Measurements from ENCODE around the gene HPCAL1.

Gene HPCAL1

DNA sequence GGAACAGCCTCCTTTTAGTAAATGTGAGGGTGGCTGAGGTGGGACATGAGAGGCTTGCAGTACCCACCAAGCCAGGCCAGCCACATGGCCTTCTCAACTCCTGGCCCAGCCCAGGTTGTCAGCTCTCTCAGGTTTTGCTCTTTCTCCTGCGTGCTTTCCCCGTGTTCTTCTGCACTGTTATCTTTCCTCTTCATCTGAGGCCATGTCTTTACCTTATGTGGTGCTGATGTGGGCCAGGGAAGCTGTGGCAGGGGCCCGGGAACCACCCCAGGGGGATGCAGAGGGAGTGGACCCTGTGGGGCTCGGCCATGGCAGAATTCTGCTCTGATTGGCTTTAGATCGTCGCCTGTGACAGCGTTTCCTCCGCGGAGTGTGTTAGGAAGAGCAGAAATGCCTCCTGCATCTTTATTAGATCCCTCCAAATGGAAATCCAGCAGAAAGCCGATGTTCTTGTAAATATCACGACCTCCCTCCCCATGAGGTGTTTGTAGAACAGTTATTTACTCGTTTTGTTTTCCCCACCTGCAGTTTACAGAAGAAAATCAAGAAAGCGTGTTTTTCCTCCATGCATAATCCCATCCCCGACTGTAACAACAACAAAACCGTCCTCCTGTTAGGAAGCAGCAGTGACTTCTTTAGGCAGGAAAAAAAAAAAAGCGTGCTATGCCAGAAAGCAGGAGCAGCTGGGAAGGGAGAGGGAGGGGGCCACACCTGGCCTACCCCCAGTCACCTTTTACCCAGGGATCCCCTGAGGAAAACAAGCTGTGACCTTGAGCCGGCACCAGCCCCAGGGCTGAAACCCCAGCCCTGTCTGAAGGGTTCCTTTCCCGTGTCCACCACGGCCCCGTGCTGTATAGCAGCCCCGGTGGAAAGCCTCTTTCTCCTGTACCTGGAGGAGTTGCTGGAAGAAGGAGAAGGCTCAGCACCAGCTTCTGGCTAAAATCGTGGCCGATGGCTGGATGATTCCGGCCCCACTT lies 54.8 kb downstream of the HPCAL1 start:
- DNase-seq, result no peak

DNA sequence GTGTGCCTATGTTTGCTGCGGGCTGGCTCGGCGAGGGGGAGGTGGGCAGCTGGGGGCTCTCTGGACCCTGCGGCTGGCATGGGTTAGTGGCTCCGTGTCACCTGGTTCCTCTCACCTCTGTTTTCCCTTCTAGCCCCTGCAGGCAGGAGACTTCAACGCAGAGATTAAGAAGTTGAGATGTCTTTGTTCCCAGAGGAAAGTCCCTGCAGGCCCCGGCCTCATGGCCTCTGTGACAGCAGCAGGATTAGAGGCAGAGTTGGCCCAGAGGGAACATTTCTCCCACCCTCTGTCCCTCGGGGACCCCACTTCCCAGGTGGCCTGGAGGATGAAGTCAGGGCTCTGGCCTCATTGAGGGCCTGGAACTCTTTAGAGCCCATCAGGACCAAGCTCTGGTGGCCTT lies 56.5 kb downstream of the HPCAL1 start:
- no peak for DNase-seq

DNA sequence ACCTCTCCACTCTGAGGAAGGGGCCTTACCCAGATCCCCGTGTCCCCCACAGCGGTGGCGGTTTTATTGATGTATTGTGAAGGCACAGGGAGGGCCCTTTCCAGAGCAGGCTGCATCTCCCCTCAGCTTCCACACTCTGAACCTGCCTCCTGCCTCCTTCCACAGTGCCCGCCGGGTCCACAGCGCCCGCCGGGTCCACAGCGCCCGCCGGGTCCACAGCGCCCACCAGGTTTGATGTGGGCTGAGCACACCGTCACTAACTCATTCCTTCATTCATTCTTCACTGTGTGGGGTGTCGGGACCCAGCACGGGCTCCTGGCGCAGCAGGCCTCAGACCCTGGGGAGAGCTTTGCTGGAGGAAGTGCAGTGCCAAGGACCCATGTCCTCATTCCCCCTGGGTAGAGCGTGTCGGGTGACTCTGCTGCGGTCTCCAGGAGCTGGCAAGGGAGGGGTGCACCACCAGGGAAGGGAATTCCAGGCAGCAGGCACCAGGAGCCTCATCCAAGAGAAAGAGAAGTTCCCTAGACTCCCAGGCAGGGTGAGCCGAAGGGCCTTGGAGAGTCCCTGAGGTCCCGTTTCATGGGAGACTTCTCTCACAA lies 57.1 kb downstream of the HPCAL1 start:
- no peak for DNase-seq

DNA sequence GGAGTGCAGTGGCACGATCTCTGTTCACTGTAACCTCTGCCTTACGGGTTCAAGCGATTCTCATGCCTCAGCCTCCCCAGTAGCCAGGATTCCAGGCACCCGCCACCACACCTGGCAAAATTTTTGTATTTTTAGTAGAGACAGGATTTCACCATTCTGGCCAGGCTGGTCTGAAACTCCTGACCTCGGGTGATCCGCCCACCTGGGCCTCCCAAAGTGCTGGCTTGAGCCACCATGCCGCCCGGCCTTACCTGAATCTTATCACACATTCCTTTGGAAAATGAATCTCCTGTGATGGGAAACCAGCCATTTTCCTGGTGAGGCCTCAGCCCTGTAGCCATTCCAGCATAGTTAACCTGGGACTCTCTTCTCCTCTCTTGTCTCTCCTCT lies 57.8 kb downstream of the HPCAL1 start:
- DNase-seq, result no peak

DNA sequence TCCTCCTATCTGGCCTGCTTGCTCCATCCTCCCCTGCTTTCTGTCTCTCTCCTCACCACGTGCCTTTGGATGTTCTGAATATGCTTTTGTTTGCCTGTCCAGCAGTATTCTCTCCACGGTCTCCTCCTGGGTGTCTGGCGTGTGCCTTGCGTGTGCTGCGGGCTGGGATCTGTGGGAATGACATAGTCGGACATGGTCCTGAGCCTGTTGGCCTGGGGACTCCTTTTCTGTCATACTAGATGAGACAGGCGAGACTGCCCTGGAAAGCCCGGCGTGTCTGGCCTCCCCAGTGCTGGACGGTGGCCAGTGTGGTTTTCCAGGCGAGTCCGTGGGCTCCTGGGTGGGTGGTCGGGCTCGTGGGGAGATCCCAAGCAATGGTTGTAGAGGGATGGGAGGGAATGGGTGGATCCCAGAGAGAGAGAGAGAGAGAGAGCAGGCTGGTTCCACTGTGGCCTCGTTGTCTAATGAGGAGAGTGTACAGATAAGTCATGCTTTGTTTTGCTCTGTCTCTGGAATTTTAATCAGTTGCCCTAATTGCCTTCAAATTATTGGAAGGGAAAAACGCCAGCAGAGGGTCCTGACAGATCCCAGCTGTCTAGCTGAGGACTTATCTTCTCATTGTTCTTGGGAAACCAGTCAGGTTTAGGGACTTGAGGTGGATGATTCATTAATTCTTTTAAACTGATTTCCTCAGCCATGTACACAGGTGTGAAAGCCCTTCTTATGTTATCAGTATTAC lies 58.3 kb downstream of the HPCAL1 start:
- DNase-seq, result no peak

DNA sequence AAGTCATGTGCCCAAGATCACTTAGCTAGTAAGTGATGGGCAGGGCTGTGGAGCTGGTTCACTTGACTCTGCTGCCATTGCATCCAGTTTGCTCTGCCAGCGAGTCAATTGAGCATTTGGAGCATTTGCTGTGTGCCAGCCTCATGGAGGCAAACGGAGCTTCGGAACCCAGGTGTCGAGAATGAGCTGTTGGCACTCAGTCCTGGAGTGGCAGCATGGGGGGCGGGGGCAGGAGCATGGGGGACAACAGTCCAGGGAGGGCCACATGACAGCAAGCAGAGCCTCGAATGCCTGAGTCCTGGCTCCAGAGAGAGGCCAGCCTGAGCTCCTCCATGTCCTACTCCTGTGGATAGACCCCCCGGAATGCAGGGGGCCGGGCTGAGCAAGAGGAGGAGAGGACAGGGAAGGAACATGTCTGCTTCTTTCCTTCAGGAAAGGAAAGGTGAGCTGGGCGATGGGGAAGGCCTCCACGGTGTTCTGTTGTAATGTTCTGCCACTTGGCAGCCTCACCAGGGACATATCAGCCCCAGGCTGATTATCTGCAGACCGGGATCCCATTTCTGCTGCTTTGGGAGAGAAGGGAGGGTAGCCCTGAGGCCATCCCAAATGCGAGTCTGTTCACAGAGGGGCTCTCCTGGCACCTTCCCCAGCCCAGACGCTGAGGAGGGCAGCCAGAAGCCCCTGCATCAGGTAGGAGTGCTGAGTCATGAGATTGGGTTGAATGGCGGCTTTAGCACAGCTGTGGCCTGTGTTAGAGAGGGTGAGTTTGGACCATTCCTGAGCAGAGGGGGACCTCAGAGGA lies 59.6 kb downstream of the HPCAL1 start:
- no peak for DNase-seq

DNA sequence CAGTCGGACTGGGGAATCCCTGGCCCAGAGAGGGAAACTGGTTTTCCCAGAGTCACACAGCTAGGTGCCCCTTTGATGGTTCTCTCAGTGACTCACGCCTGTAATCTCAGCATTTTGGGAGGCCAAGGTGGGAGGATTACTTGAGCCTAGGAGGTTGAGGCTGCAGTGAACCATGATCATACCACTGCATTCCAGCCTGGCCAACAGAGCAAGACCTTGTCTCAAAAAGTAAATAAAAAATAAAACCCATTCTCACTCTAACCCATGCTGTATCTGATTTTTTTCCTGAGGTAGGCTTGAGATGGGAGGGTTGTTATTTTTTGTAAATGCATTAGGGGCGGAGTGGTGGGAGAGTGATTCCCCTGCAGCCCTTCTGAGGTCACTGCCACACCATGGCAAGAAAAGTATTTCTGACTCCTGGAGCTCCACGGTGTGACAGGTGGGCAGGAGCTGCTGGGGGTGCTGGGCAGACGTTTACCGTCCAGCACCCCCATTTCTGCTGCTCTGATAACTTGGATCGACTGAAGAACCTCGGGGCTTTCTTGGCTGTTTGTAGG lies 60.3 kb downstream of the HPCAL1 start:
- no peak for DNase-seq

DNA sequence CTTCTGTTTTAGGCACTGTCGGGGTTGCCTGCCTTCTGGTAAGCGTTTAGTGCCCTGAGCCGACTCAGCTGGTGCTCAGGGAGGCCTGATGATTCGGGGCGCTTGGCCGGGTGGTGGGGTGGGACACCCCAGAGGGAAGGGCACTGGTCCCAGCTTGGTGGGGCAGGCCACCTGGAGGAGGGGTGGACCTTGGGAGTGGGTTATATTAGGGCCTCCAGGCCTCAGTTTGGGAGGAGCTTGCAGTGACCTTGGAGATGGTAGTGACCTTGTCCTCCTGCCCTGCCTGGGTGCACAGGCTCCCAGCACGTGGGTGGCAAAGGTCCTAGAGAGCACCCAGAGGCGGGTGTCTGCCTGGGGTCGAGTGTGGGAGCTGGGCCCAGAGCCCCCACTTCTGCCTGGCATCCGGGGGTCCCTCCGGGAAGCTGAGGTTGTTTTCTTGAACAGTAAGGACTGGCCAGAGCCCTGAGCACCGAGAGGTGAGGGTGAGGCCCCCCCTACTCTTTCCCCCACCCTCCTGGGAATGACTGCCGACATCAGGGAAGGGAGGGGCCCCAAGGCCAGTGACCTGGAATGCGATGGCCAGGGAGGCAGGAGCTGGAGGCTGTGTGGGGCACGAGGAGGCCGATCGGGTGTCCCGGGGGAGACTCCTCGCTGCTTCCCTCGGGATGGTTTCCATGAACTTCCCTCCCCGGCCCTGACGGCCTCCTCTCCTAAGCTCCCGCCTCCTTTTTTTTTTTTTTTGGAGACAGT lies 61.3 kb downstream of the HPCAL1 start:
- no peak for DNase-seq

DNA sequence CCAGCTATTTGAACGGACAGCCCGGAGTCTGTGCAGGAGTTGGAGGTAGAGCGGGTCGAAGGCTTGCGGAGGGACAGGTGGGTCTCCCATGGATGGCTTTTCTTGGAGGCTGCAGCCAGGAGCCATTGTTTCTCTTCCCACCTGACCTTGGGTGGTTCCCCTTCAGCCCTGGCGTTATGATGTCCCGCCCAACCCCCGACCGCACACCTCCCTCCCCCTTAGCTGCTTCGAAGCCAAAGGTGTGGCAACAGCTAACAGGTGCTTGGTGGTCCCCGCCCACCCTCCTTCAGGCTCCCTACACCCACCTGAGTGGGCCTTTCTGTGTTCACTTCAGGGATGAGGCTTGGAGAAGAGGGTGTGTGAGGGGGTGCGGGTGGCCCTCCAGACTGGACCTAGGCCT lies 62.7 kb downstream of the HPCAL1 start:
- no peak for DNase-seq

DNA sequence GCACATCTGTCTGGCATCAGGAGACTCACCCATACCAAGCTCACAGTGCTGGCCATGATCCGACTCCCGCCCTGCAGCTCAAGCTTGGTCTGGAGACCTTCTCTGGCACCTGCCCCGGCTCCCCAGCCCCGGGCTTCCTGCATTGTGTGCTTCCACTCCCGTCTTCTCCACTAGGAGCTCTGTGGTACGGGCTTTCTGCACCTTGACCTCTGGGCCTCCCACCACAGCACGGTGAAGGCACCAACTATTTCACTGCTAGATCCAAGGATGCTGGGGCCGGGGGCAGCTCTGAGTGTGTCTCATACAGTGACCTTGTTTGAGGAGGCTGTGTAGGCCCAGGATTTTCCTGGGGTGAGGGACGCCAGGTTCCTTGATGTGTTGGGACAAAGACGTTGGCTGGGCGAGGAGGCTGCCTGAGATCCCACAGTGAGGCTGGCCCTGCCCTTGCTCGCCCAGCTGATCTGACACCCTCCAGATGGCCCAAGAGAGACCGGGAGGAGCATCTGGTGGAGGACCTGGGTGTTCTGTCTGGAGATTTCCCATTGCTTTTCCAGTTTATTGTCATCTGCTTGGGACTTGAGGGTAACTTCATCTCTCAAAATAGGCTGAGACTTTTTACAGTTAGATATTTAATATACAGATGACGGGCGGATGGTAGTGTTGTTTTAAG lies 64.0 kb downstream of the HPCAL1 start:
- DNase-seq, result no peak

DNA sequence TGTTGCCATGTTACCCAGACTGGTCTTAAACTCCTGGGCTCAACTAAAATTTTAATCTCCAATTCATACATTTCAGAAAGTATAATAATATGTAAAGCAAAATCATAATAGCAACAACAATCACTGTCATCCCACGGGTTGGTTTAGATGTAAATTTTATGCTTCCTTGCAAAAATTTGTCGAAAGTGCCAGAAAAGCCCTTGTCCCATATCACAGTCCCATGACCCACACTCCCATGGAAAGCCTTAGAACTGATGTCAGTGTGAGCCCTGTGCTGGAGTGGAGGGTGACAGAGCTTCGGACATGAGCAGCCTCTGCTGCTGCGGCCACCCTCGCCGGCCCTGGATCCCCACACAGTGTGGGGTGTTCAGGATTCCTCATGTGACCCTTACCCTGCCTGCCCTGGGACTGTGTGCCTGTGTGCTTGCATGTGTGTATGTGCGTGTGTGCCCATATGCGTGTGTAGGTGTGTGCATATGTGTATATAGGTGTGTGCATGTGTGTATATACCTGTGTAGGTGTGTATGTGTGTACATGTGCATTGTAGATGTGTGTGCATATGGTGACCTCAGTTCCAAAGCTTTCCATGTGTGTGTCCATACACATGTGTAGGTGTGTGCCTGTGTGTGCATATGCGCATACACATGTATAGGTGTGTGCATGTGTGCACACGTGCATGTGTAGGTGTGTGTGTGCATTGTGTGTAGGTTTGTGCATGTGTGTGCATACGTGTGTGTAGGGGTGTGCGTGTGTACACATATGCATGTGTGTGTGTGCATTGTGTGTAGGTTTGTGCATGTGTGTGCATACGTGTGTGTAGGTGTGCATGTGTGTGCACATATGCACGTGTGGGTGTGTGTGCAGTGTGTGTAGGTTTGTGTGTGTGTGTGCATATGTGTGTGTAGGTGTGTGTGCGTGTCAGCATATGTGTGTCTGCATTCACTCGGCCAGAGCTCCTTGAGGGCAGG lies 65.1 kb downstream of the HPCAL1 start:
- DNase-seq, result no peak

DNA sequence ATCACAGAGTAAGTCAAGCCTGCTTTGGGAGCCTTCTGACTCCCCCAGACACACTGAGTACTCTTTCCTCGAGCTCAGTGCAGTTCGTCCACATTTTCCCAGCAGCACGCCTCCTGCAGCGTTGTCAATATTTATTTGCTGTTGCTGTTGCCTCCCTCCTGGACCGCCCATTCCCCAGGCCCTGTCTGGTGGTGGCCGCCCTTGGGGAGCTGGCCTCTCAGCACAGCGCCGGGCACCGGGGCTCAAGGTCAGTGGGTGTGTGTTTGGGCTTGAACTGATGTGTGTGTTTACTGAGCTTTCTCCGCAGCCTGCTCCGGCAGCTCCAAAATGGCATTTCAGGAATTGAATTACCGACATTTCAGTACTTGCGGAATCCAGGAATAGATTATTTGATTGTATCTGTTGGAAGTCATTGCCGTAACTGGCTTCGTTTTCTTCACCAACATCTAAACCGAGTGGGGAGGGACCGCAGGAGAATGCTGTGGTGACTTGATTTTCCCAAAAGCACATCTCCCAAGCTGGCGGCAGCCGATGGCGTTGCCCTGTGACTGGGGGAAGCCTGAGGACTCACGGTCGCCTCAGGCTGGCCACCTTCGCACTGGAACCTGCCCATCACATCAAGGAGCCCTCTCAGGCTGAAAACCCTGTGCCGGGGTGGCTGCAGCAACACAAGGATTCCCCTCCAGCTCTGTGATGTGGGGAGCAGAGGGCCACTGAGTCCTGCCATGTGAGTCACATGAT lies 66.0 kb downstream of the HPCAL1 start:
- no peak for DNase-seq

DNA sequence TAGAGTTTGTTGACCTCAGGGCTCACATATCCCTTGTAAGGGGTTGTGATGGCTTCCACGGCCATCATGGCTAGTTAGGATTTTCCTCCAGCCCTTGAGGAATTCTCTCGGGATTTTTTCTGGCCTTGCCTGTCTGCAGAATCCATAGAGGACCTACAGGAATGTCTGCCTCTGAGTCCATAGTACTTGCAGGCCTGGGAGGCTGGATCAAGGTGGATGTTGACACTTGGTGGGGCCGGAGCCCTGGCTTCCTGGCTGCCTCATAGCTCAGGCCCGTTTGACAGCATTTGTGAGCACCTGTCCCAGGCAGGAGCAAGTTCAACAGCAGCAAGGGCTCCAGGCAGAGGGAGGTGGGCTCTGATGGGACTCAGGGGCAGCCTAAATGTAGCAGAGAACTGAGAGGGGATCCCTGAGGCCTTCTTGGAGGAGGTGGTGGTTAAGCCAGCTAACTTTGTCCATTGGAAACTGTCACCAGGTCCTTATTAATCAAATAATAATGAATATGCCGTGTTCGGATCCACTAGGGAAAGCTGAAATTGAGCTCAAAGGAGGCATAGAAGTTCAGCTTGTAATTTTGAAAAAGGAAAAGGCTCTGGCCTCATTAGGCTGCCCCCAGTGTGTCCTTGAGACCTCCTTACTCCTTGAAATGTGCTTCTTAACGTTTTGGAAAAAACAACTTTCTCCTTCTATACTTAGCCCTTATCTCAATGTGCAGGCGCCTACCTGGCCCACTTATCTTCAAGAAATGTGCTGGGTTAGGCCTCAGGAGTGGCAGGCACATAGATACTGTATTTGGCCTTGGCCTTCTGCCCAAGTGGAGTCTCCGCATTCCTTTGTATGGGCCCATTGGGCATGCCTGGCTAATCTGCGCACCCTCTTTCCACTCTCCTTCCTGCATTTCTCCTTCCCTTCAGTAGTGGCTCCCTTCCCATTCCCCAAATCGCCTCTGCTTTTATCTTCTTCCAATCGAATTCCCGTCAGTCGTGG lies 66.9 kb downstream of the HPCAL1 start:
- no peak for DNase-seq

DNA sequence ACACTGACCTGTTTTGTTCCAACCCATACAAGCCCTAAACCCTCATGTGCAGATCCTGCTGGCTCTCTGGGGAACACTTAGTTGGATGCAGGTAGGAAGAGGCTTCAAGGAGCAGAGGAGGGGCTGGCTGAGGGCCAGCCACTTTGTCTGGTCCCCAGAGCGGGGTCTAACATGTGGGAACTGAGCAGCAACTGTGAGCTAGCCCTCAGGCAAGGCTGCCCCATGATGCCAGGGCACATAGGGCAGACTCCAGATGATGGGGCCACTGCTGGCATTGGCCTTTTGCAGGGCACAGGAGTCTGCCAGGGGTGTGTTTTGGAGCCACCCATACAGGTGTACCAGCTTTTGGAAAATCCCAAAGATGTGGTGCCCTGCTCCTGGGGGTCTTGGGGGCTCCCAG lies 67.7 kb downstream of the HPCAL1 start:
- no peak for DNase-seq

DNA sequence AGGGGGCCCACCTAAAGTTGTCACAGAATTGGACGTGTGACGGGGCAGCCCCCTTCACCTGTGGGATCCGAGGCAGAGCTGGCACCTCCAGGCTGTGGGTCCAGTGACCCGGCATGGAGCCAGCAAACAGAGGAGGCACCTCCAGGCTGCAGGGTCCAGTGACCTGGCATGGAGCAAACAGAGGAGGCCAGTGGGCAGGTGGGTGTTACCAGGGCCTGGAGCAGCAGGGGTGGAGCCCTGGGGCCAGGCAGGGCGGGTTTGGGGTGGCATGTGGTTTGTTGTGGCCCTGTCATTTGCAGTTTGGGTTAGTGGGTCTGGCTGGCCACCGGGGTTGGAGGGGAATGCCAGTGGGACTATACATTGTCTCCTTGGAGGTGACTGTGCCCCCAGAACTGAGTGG lies 68.2 kb downstream of the HPCAL1 start:
- DNase-seq, result no peak

DNA sequence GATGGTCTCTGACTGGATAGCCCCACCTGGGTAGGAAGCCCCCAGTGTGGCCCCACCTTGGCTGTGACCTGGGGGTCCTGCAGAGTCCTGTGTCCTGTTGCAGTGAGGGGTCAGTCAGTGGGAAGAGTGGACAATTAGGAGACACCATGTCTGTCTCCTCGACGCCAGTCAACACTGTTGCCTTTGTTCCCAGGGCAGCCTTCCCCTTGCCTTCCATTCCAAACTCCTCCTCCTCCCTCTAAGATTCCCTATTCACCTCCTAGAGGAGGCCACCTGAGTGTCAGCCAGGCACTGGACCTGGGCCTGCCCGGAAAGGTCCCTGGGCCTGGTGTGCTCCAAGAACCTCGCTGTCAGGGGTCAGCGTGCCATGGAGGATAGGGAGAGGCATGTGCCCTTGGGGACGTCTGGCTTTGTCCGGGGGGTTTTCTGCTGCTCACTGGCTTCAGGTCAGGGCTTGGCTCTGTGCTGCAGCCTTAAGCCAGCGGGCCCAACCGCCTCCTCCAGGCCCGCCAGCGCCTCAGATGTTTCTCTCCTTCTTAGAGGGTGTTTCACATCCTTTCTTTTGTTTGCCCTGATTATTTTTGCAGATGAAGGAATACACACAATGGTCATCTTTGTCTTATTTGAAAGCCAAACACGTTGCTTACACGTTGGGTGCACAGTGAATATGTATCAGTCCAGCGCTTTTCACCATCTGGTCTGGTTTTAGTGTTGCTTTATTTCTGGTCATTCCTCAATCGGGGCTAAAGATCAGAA lies 68.9 kb downstream of the HPCAL1 start:
- DNase-seq, result no peak

DNA sequence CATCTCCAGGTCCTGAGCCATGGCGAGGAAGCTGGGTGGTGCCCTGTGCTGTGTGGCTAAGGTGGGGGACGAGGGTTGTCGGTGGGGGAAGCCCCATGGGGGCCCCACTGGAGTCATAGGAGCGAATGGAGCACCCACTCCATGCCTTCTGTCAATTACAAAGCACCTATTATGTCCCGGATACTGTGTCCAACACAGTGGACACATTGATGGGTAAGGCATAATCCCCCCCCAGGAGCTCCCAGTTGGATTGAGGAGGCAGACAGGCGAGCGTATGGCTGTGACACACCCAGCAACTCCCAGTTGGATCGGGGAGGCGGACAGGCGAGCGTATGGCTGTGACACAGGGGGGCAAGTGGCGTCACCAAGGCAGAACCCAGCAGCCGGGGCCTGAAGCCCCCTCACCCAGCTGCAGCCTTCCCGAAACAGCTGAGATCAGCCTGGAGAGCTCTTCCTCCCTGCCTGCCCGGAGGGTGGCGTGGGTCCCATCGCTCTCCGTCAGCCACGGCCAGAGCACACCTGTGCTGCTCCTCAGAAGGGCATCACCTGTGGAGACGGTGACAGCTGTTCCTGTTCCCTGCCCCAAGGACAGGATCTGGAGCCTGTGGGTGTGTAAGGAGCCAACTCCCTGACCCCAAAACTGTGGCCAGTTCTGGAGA lies 69.6 kb downstream of the HPCAL1 start:
- DNase-seq, result no peak

All from NCI-H1105 (cell line).